SKM-1 (cell line): ENCODE results near the gene ONECUT1.
A peak's percentile ranks its signal among the peaks of the same experiment; 100 is the strongest.

Experiments
- DNase-seq: peaks from one replicate; lab custom pipeline; 2025; ENCODE audit not compliant: unreplicated experiment; lab: John Stamatoyannopoulos, UW

ONECUT1 gene

GRCh38 chr15:52783929-52784798, 6.0 kb downstream of the ONECUT1 start:
- DNase-seq: no peak

- DNase-seq: no peak
Observed at GRCh38 chr15:52783191-52783829, 6.8 kb downstream of the ONECUT1 start.

- no peak for DNase-seq
Observed at GRCh38 chr15:52782514-52782913, 7.6 kb downstream of the ONECUT1 start.

GRCh38 chr15:52780172-52780980, 9.8 kb downstream of the ONECUT1 start:
- peak; percentile 90 for DNase-seq

DNA sequence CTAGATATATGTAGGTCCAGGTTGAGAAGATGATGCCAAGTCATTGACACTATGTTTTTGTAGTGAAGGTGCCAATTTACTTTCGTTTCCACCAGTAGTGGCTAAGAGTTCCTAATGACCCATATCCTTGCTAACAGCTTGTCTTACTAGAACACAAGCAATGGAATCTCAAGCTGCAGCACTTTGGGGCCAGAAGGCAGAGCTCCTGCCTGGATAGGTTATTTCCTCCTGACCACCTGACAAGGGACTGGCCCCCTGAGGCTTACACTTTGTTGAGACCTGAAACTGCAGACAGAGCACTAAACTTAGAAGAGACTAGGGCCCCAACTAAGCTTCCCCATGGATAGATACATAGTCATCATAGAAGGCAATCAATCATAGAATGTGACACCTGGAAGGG, 11.7 kb downstream of the ONECUT1 start:
- no peak for DNase-seq

DNA sequence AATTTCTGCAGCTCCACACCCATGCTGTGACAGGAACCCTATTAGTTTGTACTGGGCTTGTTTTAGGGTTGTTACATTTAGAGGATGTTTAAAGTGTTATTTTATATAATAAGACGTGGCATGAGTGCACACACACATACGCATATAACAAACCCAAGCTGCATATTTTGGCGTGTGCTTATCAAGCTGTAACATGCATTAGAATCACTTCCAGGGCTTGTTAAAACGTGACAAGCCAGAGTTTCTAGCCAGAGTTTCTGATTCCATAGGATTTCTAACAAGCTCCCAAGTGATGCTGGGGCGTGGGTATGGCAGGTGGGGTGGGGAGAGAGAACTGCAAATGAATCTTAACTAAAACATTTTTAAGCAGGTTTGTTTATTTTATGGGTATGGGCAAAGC, 17.4 kb downstream of the ONECUT1 start:
- no peak for DNase-seq

DNA sequence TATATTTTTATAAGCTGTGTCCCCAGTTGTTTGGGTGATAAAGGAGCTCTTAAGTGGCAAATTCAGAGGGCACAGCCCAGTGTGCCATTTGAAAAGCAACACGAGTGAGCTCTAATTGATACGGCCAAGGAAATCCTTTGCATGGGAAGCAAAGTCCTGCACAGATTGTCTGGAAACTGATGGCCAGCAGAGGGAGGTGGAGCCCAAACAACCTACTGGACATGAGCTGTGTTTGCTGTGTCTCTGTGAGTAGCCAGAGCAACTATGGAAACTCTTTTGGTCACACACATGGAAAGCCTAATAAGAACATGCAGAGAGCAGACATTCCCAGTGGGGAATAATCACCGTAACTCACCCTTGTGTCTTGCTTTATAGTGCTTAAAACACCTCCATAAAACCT, 24.4 kb downstream of the ONECUT1 start:
- DNase-seq: no peak

- no peak for DNase-seq
Observed at GRCh38 chr15:52764731-52765130, 25.4 kb downstream of the ONECUT1 start.

DNA sequence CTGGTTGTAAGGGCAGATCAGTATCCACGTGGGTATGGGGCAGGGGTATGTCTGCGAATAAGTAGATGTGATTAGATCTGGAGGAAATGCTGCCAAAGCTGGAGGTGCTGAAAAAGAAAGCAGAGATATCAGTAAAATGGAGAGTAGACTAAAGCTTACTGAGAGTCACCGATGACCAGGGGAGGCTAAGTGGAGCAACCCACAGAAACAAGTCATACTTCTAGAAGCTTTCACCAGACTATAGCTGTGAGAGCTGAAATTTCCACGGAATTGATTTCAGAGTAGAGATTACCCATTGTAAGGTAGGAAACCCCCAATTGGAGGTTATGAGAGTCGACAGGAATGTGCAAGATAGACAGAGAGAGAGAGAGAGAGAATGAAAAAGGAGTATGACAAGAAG, 27.5 kb downstream of the ONECUT1 start:
- no peak for DNase-seq

- no peak for DNase-seq
Observed at GRCh38 chr15:52760562-52760961, 29.6 kb downstream of the ONECUT1 start.

DNA sequence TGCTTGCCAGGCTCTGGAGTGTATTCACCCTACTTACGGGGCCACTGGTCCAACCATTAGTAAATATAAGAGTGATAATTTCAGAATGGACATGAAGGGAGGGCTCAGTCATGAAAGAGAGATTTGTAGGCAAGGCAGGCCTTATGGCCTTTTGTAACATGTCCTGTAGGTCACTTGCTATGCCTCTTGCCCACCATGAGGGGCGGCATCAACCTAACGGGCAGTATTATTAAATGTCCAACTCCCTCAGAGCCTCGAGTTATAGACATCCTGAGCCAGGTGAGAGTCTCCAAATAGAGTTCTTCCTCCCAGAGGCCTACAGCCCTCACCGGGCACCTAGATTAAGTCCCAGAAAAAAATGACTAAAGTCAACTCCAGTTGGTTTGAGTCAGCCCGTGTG, 30.2 kb downstream of the ONECUT1 start:
- DNase-seq: no peak

DNA sequence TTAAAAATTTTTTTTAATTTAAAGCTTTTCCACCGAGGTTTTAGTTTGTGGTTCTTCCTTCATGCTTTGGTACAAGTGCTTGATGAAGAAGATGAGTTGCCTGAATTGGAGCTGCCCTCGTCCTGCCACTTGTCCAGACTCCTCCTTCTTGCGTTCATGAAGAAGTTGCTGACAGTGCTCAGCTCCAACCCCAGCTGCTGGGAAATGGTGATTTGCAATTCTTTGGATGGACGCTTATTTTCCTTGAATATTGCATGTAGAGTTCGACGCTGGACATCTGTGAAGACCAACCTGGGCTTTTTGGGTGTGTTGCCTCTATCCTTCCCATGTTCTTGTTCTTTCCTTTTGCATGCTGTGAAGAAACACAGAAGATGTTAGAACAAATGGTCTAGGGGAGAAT, 32.6 kb downstream of the ONECUT1 start:
- DNase-seq: no peak

DNA sequence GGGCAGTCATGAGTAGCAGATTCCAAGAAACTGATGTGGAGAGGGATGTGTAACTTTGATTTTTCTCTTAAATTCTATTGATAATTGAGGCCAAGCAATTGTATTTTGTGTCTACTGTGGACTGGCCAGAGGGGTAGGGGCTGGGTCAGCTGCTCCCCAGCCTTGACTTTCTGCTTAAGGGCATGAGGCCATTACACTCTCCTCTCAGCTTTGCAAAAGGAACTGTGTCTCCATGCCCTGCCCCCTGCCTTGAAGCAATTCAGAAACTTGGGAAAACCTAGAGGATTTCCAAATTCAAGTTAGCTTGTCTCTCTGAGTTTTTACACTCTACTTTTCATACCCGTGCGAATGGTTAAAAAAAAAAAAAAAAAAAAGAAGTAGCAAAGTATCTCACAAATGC, 38.6 kb downstream of the ONECUT1 start:
- DNase-seq: no peak

DNA sequence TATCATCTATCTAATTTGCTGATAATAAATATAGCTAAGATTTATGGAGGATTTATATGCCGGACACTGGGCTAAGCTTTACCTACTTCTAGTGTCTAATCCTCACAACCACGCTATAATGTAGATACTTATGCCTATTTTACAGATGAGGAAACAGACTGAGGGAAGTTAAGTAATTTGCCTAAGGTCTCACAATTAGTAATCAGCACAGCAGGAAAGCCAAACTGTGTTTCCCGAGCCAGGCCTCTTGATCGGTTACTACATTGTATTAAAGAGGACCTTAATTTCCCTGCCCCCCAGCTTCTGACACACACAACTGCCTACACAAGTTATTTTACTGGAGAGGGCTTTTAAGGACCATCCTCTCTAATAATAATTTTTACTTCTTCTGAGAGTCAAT, 40.9 kb downstream of the ONECUT1 start:
- no peak for DNase-seq

DNA sequence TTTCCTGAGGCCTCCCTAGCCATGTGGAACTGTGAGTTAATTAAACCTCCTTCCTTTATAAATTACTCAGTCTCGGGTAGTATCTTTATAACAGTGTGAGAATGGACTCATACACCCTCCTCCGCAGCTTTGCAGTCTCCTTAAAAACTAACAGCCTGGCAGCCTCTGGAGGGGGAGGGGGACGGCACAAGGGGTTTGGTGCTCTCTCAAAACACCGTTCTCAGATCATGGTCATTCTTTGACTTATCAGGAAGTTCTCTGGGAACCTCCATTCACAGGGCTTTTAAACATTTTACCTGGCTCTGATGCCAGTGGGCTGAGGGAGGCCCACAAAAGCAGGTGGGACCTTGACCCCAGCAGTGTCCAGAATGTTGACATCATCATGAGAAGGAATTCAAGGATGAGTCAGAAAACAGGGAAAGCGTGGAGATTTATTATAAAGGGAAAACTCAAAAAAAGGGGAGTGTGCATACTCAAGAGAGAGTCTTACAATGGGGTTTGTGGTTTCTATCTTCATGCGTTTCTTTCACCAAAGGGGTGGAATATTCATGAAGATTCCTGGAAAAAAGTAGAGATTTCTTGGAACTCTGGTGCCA, 43.9 kb downstream of the ONECUT1 start:
- DNase-seq: no peak

GRCh38 chr15:52745326-52746161, 44.6 kb downstream of the ONECUT1 start:
- DNase-seq: no peak

DNA sequence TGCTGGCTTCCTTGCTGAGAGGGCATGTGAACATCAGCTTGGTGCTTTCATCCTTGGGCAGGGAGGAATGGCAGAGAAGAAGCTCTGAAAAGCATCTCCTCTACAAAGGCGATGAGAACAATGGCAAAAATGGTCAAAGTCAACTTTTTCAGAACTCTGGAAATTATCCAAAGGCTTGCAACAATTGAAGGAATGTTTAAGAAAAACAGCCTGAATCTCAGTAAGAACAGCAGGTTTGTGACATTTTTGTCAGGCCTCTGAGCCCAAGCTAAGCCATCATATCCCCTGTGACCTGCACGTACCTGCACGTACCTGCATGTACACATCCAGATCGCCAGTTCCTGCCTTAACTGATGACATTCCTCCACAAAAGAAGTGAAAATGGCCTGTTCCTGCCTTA, 51.8 kb downstream of the ONECUT1 start:
- DNase-seq: no peak

DNA sequence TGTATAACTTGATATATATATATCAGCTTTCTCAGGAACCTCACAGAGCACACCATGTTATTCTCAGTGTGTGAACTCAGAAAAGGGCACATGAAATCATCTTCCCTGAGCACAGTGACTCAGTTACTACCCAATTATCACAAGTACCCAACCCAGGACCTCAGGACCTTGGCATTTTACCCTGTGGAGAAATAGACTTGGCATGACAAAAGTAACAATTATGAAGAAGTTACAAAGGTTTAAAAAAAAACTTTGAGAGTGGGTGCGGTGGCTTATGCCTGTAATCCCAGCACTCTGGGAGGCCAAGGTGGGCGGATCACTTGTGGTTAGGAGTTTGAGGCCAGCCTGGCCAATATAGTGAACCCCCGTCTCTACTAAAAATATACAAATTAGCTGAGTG, 52.4 kb downstream of the ONECUT1 start:
- no peak for DNase-seq

GRCh38 chr15:52735231-52736089, 54.7 kb downstream of the ONECUT1 start:
- DNase-seq: peak; percentile 67

GRCh38 chr15:52734329-52734728, 55.8 kb downstream of the ONECUT1 start:
- no peak for DNase-seq
